ENCODE results near the gene NANOS1. TPM values are rescaled to one million over a fixed set of nuclear protein-coding genes. Genes with fewer than 3 reads are reported as not detected.

NANOS1 gene
- total RNA-seq, result under 1 TPM in 1 of 2 experiments, not detected in 1; 0.16 TPM

- peaks cover 6% of the 10 kb centered on the region for H3K27me3 Mint-ChIP-seq
- no peak within 1 kb of the TSS for H3K27ac Mint-ChIP-seq
- H3K36me3 Mint-ChIP-seq, result peaks cover 23% of the 10 kb centered on the region
- peaks cover 15% of the 10 kb centered on the region for H3K4me1 Mint-ChIP-seq
- H3K9me3 Mint-ChIP-seq, result no peaks in the 10 kb centered on the region
- peak within 1 kb of the TSS; percentile 45 for H3K4me3 Mint-ChIP-seq
- DNase-seq, result peak; percentile 41
These were observed at the start of gene NANOS1 for GRCh38 chr10:119029613-119030420. Gene NANOS1 (plus strand): TSS chr10:119029714. CDS start chr10:119029802, 88 bp downstream.

- peaks cover 13% of the 10 kb centered on the region for H3K9me3 Mint-ChIP-seq
- H3K4me1 Mint-ChIP-seq, result no peaks in the 10 kb centered on the region
- no peak overlapping the region for H3K27ac Mint-ChIP-seq
- DNase-seq, result no peak
- H3K4me3 Mint-ChIP-seq, result no peak overlapping the region
- peaks cover 9% of the 10 kb centered on the region for H3K36me3 Mint-ChIP-seq
- H3K27me3 Mint-ChIP-seq, result peaks cover 17% of the 10 kb centered on the region
These were observed 49.2 kb upstream of the NANOS1 start for GRCh38 chr10:118980135-118980865.

GRCh38 chr10:118980870-118981269, 48.6 kb upstream of the NANOS1 start:
- Mint-ChIP-seq H3K36me3 (peaks cover 13% of the 10 kb centered on the region), H3K27ac (no peak overlapping the region), H3K27me3 (peaks cover 21% of the 10 kb centered on the region), H3K4me3 (no peak overlapping the region), H3K4me1 (no peaks in the 10 kb centered on the region), H3K9me3 (peaks cover 18% of the 10 kb centered on the region)
- no peak for DNase-seq

GRCh38 chr10:118981946-118982345, 47.6 kb upstream of the NANOS1 start:
- Mint-ChIP-seq H3K36me3 (peaks cover 13% of the 10 kb centered on the region), H3K27me3 (peaks cover 21% of the 10 kb centered on the region), H3K4me3 (no peak overlapping the region), H3K4me1 (peaks cover 2% of the 10 kb centered on the region), H3K9me3 (peaks cover 19% of the 10 kb centered on the region), H3K27ac (no peak overlapping the region)
- DNase-seq, result no peak

- H3K9me3 Mint-ChIP-seq, result peaks cover 19% of the 10 kb centered on the region
- peaks cover 5% of the 10 kb centered on the region for H3K4me1 Mint-ChIP-seq
- no peak for DNase-seq
- no peak overlapping the region for H3K27ac Mint-ChIP-seq
- H3K27me3 Mint-ChIP-seq, result peaks cover 21% of the 10 kb centered on the region
- H3K4me3 Mint-ChIP-seq, result no peak overlapping the region
- H3K36me3 Mint-ChIP-seq, result peaks cover 13% of the 10 kb centered on the region
These were observed 47.1 kb upstream of the NANOS1 start for GRCh38 chr10:118982366-118982765.

- no peak for DNase-seq
- H3K36me3 Mint-ChIP-seq, result peaks cover 13% of the 10 kb centered on the region
- H3K27ac Mint-ChIP-seq, result no peak overlapping the region
These were observed 46.3 kb upstream of the NANOS1 start for GRCh38 chr10:118983263-118983662.

GRCh38 chr10:118985576-118985975, 43.9 kb upstream of the NANOS1 start:
- Mint-ChIP-seq H3K4me1 (peaks cover 11% of the 10 kb centered on the region), H3K4me3 (no peak overlapping the region), H3K27me3 (peaks cover 30% of the 10 kb centered on the region), H3K27ac (no peak overlapping the region), H3K36me3 (peaks cover 13% of the 10 kb centered on the region), H3K9me3 (peaks cover 20% of the 10 kb centered on the region)
- DNase-seq, result no peak

More at GRCh38 chr10:118983263-118983662, 46.3 kb upstream of the NANOS1 start:
- Mint-ChIP-seq H3K4me1 (peaks cover 11% of the 10 kb centered on the region), H3K9me3 (peaks cover 19% of the 10 kb centered on the region), H3K4me3 (no peak overlapping the region), H3K27me3 (peaks cover 21% of the 10 kb centered on the region)

GRCh38 chr10:118986815-118987790, 42.4 kb upstream of the NANOS1 start:
- no peak overlapping the region for H3K4me3 Mint-ChIP-seq
- peaks cover 11% of the 10 kb centered on the region for H3K4me1 Mint-ChIP-seq
- H3K27me3 Mint-ChIP-seq, result peaks cover 35% of the 10 kb centered on the region
- peak overlapping the region; percentile 59 for H3K27ac Mint-ChIP-seq
- peak; percentile 8 for DNase-seq
- H3K9me3 Mint-ChIP-seq, result peaks cover 20% of the 10 kb centered on the region
- H3K36me3 Mint-ChIP-seq, result peaks cover 13% of the 10 kb centered on the region

GRCh38 chr10:118990326-118990725, 39.2 kb upstream of the NANOS1 start:
- H3K27ac Mint-ChIP-seq, result no peak overlapping the region
- H3K9me3 Mint-ChIP-seq, result peaks cover 7% of the 10 kb centered on the region
- no peak for DNase-seq
- no peak overlapping the region for H3K4me3 Mint-ChIP-seq
- peaks cover 31% of the 10 kb centered on the region for H3K27me3 Mint-ChIP-seq
- H3K36me3 Mint-ChIP-seq, result peaks cover 4% of the 10 kb centered on the region
- peaks cover 11% of the 10 kb centered on the region for H3K4me1 Mint-ChIP-seq

- no peak for DNase-seq
- Mint-ChIP-seq H3K27me3 (peaks cover 32% of the 10 kb centered on the region), H3K36me3 (no peaks in the 10 kb centered on the region), H3K4me1 (peaks cover 5% of the 10 kb centered on the region), H3K27ac (no peak overlapping the region), H3K9me3 (peaks cover 1% of the 10 kb centered on the region), H3K4me3 (no peak overlapping the region)
These were observed 37.0 kb upstream of the NANOS1 start for GRCh38 chr10:118992496-118992895.

GRCh38 chr10:118993214-118993613, 36.3 kb upstream of the NANOS1 start:
- no peak overlapping the region for H3K27ac Mint-ChIP-seq
- H3K4me3 Mint-ChIP-seq, result no peak overlapping the region
- no peaks in the 10 kb centered on the region for H3K36me3 Mint-ChIP-seq
- H3K9me3 Mint-ChIP-seq, result peaks cover 1% of the 10 kb centered on the region
- no peak for DNase-seq
- H3K4me1 Mint-ChIP-seq, result no peaks in the 10 kb centered on the region
- peaks cover 32% of the 10 kb centered on the region for H3K27me3 Mint-ChIP-seq

- Mint-ChIP-seq H3K27ac (no peak overlapping the region), H3K4me3 (no peak overlapping the region), H3K36me3 (no peaks in the 10 kb centered on the region), H3K27me3 (peaks cover 25% of the 10 kb centered on the region), H3K9me3 (no peaks in the 10 kb centered on the region), H3K4me1 (no peaks in the 10 kb centered on the region)
- DNase-seq, result no peak
These were observed 35.2 kb upstream of the NANOS1 start for GRCh38 chr10:118994321-118994720.

GRCh38 chr10:118995739-118996138, 33.8 kb upstream of the NANOS1 start:
- no peaks in the 10 kb centered on the region for H3K4me1 Mint-ChIP-seq
- H3K36me3 Mint-ChIP-seq, result no peaks in the 10 kb centered on the region
- no peak for DNase-seq
- no peak overlapping the region for H3K4me3 Mint-ChIP-seq
- H3K27me3 Mint-ChIP-seq, result peaks cover 16% of the 10 kb centered on the region
- H3K9me3 Mint-ChIP-seq, result no peaks in the 10 kb centered on the region
- H3K27ac Mint-ChIP-seq, result no peak overlapping the region

- no peaks in the 10 kb centered on the region for H3K9me3 Mint-ChIP-seq
- H3K4me1 Mint-ChIP-seq, result no peaks in the 10 kb centered on the region
- no peak for DNase-seq
- H3K36me3 Mint-ChIP-seq, result no peaks in the 10 kb centered on the region
- H3K4me3 Mint-ChIP-seq, result no peak overlapping the region
- no peak overlapping the region for H3K27ac Mint-ChIP-seq
- H3K27me3 Mint-ChIP-seq, result peaks cover 16% of the 10 kb centered on the region
These were observed 32.1 kb upstream of the NANOS1 start for GRCh38 chr10:118997379-118997778.

Measured in activated naive CD8-positive, alpha-beta T cell treated with anti-CD3 and anti-CD28 coated beads for 36 hours (primary cell).